KMS-11 (cell line): Measurements from ENCODE around the gene FSTL5.

Experiments
- H2AFZ ChIP-seq: fragments of 200-600 bp; sonication (generic); 2 replicates; pipeline ENCODE4 v1.6.1; 2016; ENCODE audit warnings: antibody characterized with exemption, mixed run types, low read depth
- H3K27ac ChIP-seq: fragments of 200-600 bp; sonication (generic); 2 replicates; pipeline ENCODE4 v1.6.1; 2016; ENCODE audit warnings: mild to moderate bottlenecking, mixed run types
- H3K27me3 ChIP-seq: fragments of 200-600 bp; sonication (generic); 2 replicates; pipeline ENCODE4 v1.6.1; 2017; ENCODE audit warnings: mild to moderate bottlenecking, low read depth, mixed run types, moderate library complexity; ENCODE audit not compliant: insufficient read depth
- H3K36me3 ChIP-seq: fragments of 200-600 bp; sonication (generic); 2 replicates; pipeline ENCODE4 v1.6.1; 2017; ENCODE audit warnings: mild to moderate bottlenecking, mixed run types; ENCODE audit not compliant: insufficient read depth
- H3K4me1 ChIP-seq: fragments of 200-600 bp; sonication (generic); 2 replicates; pipeline ENCODE4 v1.6.1; 2016; ENCODE audit warnings: mild to moderate bottlenecking, low read depth, mixed run types; ENCODE audit not compliant: poor library complexity, severe bottlenecking
- H3K4me2 ChIP-seq: fragments of 200-600 bp; sonication (generic); 2 replicates; pipeline ENCODE4 v1.7.0; 2016; ENCODE audit warnings: mild to moderate bottlenecking, mixed run types
- H3K4me3 ChIP-seq: fragments of 200-600 bp; sonication (generic); IDR thresholded peaks from 2 replicates; pipeline ENCODE4 v1.6.1; 2017; ENCODE audit warnings: low read depth, low read length, mixed read lengths; ENCODE audit not compliant: insufficient read depth
- H3K79me2 ChIP-seq: fragments of 200-600 bp; sonication (generic); 2 replicates; pipeline ENCODE4 v1.6.1; 2016; ENCODE audit warnings: low read depth, mixed run types; ENCODE audit not compliant: insufficient read depth
- H3K9ac ChIP-seq: fragments of 200-600 bp; sonication (generic); 2 replicates; pipeline ENCODE4 v1.6.1; 2016; ENCODE audit warnings: mild to moderate bottlenecking, mixed run types
- H4K20me1 ChIP-seq: fragments of 200-600 bp; sonication (generic); 2 replicates; pipeline ENCODE4 v1.6.1; 2016; ENCODE audit warnings: mild to moderate bottlenecking, mixed run types; ENCODE audit not compliant: insufficient read depth
- TF ChIP-seq, protein P1 (sequence below): fragments of 200-600 bp; sonication (generic); conservative IDR thresholded peaks from 2 replicates; pipeline ENCODE4 v1.6.1; 2017; ENCODE audit warnings: low read depth, mild to moderate bottlenecking, antibody characterized with exemption, low read length, moderate library complexity, mixed read lengths

The FSTL5 gene

DNA sequence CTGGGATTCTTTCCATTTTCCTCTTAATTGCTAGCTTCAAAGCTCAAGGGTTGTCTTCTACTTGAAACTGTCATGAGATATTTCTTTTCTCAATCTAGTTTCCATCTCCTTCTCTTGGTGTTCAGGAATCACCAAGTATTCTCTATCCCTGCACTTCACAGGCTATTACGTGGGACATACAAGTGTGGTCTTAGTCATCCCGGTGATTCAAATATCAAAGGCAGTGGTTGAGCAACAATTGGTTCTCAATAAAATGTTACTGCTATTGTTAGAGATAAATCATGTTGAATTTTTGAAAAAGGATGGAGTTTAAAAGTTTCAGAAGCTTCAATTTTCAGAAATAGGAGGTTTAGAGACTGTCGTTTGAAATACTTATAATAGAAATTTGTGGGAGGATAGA lies 812.9 kb downstream of the FSTL5 start:
- Histone ChIP-seq H4K20me1 (no peaks in the 10 kb centered on the region), H2AFZ (no peak overlapping the region), H3K79me2 (no peaks in the 10 kb centered on the region), H3K4me2 (no peak overlapping the region), H3K4me3 (no peak overlapping the region), H3K27ac (no peak overlapping the region), H3K36me3 (no peaks in the 10 kb centered on the region), H3K4me1 (no peaks in the 10 kb centered on the region), H3K9ac (no peak overlapping the region), H3K27me3 (no peaks in the 10 kb centered on the region)
- TF ChIP-seq, protein P1, sequence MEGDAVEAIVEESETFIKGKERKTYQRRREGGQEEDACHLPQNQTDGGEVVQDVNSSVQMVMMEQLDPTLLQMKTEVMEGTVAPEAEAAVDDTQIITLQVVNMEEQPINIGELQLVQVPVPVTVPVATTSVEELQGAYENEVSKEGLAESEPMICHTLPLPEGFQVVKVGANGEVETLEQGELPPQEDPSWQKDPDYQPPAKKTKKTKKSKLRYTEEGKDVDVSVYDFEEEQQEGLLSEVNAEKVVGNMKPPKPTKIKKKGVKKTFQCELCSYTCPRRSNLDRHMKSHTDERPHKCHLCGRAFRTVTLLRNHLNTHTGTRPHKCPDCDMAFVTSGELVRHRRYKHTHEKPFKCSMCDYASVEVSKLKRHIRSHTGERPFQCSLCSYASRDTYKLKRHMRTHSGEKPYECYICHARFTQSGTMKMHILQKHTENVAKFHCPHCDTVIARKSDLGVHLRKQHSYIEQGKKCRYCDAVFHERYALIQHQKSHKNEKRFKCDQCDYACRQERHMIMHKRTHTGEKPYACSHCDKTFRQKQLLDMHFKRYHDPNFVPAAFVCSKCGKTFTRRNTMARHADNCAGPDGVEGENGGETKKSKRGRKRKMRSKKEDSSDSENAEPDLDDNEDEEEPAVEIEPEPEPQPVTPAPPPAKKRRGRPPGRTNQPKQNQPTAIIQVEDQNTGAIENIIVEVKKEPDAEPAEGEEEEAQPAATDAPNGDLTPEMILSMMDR = no peak

- Histone ChIP-seq H3K4me3 (no peak overlapping the region), H3K27me3 (no peaks in the 10 kb centered on the region), H3K27ac (no peak overlapping the region), H3K36me3 (no peaks in the 10 kb centered on the region), H3K4me2 (no peak overlapping the region), H4K20me1 (no peaks in the 10 kb centered on the region), H3K9ac (no peak overlapping the region), H3K4me1 (no peaks in the 10 kb centered on the region), H2AFZ (no peak overlapping the region), H3K79me2 (no peaks in the 10 kb centered on the region)
- TF ChIP-seq, protein P1 = no peak
Measured at GRCh38 chr4:161345741-161346140, 818.1 kb downstream of the FSTL5 start.

DNA sequence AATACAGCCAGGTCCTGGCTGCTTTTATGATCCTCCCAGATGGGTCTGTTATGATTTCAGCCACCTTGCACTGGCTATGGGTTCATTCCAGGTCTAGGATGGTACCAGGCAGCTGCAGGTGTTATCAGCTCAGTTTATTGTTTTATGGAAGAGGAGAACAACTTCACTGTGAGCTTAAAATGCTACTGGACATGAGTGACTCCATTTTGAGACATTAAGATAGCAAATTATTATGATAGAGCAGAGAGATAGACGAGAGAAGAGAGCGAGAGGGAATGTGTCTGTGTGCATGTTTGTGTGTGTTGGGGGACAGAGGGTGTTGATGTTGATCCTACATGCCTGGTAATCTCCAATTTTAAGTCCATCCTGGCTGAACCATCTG lies 820.2 kb downstream of the FSTL5 start:
- no peaks in the 10 kb centered on the region for H4K20me1 ChIP-seq
- H3K36me3 ChIP-seq = no peaks in the 10 kb centered on the region
- H3K4me1 ChIP-seq = no peaks in the 10 kb centered on the region
- H3K4me3 ChIP-seq = no peak overlapping the region
- H3K27me3 ChIP-seq = no peaks in the 10 kb centered on the region
- no peak overlapping the region for H3K9ac ChIP-seq
- no peak overlapping the region for H3K4me2 ChIP-seq
- TF ChIP-seq, protein P1 = no peak
- H3K79me2 ChIP-seq = no peaks in the 10 kb centered on the region
- H2AFZ ChIP-seq = no peak overlapping the region
- H3K27ac ChIP-seq = no peak overlapping the region

DNA sequence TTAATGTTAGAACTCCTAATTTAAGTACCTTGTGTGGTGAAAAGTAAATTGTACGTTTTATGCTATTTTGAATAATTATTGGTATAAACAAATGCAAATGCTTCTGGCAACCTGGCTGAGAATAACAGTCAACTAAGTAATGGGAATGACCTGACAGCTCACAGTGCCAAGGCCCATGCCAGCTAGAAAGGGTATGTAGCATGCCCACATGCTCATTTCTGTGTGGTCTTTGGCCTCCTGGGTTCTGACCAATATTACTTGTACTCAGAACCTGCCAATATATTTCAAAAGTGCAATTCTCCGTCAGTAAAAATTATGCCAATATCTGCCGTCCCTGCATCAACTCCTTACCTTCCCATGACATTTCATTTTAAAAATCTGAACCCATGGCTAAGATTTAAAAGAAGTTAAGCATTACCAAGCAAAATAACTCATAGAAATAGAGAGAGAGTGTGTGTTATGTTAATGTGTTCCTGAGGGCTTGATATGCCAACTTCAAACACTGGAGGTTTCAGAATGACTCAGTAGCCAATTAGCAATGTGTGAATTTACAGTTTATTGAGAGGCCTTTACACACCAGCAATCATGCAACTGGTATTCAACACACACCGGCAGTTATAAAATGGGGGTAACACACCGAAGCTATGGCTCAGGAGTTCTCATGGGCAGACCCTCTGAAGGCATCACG lies 820.8 kb downstream of the FSTL5 start:
- Histone ChIP-seq H2AFZ (no peak overlapping the region), H3K4me1 (no peaks in the 10 kb centered on the region), H3K4me3 (no peak overlapping the region), H3K27me3 (no peaks in the 10 kb centered on the region), H3K27ac (no peak overlapping the region), H3K36me3 (no peaks in the 10 kb centered on the region), H4K20me1 (no peaks in the 10 kb centered on the region), H3K79me2 (no peaks in the 10 kb centered on the region), H3K4me2 (no peak overlapping the region), H3K9ac (no peak overlapping the region)
- TF ChIP-seq, protein P1 = no peak
